ENCODE data around the gene ABR.

- TF ChIP-seq EZH2phosphoT487 (IDR thresholded peaks at IDR 0.05; ENCODE audit: low read length) = no peak
- no peak for TF ChIP-seq EZH2 (optimal IDR thresholded peaks at IDR 0.05; ENCODE audit: low read depth, low read length)
- no peak for TF ChIP-seq CTCF (IDR thresholded peaks at IDR 0.05; ENCODE audit: low read length)
Observed at GRCh38 chr17:988561-988960, 191.2 kb downstream of the ABR start.

Data from MM.1S (cell line).